Neural cell (in vitro differentiated cells): ENCODE results near the gene KRTAP5-1.

Source experiments
- CTCF ChIP-seq: fragments of 450-650 bp; IDR thresholded peaks from 2 replicates; pipeline ENCODE4 v1.5.1; 2014; ENCODE audit warnings: antibody characterized with exemption, mild to moderate bottlenecking, moderate library complexity; ENCODE audit not compliant: poor library complexity, severe bottlenecking
- EZH2 ChIP-seq: fragments of 200-600, 300-800 bp; shearing (Covaris generic), sonication (generic); IDR thresholded peaks from 2 replicates; pipeline ENCODE4 v1.6.1; 2014; ENCODE audit warnings: antibody characterized with exemption, low read length, borderline replicate concordance, mild to moderate bottlenecking; ENCODE audit not compliant: insufficient read depth, poor library complexity, severe bottlenecking
- REST ChIP-seq: IDR thresholded peaks from 2 replicates; pipeline ENCODE4 v1.6.1; 2012; ENCODE audit warnings: borderline replicate concordance
- SMC3 ChIP-seq: fragments of 450-650 bp; conservative IDR thresholded peaks from 2 replicates; pipeline ENCODE4 v1.6.1; 2014; ENCODE audit warnings: antibody characterized with exemption, mild to moderate bottlenecking, moderate library complexity; ENCODE audit not compliant: poor library complexity
- TAF1 ChIP-seq: IDR thresholded peaks from 2 replicates; pipeline ENCODE4 v1.6.1; 2012; ENCODE audit warnings: low read depth

DNA sequence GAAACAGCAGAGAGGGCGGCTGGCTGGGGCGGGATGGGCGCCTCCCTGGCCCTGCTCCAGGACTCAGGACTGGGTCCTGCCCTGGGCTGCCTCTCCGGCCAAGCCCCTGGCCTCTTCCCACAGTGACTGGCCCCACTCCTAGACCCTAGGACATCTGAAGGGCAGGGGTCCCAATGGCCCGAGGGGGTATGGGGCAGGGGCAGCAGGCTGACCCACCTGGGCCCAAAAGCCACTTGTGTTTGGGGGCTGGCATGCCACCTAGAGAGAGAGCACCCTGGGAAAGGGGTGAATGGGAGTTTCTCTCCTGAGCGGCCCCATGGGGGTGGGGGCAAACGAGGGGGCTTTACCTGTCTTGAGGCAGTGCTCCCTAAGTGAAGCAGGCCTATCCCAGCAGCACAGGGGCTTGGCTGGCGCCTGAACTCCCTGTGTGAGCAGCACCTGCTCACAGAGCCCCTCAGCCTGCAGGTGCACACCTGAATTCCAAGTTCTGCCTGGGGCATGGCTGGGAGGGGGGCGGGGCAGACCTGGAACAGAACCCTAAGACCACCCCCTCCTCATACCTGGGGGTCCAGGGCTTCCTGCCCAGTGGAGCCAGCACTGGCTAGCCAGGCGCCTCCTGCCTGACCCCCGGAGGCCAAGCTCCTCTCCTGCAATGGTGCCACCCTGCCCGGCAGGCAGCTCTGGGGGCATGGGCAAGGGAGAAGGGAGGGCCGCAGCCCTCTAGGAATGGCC, 29.9 kb downstream of the KRTAP5-1 start:
- TF ChIP-seq TAF1, result no peak
- TF ChIP-seq CTCF, result no peak
- TF ChIP-seq REST, result no peak
- no peak for TF ChIP-seq SMC3
- no peak for TF ChIP-seq EZH2
